Mesenchymal stem cell (in vitro differentiated cells and primary cell): ENCODE measurements around the gene AZGP1.

Experiments used
- DNase-seq: peaks from one replicate; pipeline ENCODE4 v3.0.0-alpha.2; 2013
- H2AFZ ChIP-seq: one replicate; pipeline ENCODE4 v1.6.1; 2013; ENCODE audit warnings: low read depth, mild to moderate bottlenecking, control low read depth, inconsistent platforms, low read length, moderate library complexity
- H2AK5ac ChIP-seq: 2 replicates; pipeline ENCODE4 v1.6.1; 2013; ENCODE audit warnings: low read length, moderate library complexity, mild to moderate bottlenecking, inconsistent platforms; ENCODE audit not compliant: severe bottlenecking
- H2BK120ac ChIP-seq: one replicate; pipeline ENCODE4 v1.6.1; 2013; ENCODE audit warnings: low read depth, mild to moderate bottlenecking, inconsistent platforms, low read length, moderate library complexity
- H2BK12ac ChIP-seq, 2 experiments: one replicate each; pipeline ENCODE4 v1.6.1; 2013; ENCODE audit warnings: inconsistent platforms in 2 of 2, low read length in 2 of 2, mild to moderate bottlenecking in 2 of 2, moderate library complexity in 2 of 2, control low read depth in 1 of 2
- H2BK15ac ChIP-seq: one replicate; pipeline ENCODE4 v1.6.1; 2013; ENCODE audit warnings: mild to moderate bottlenecking, low read depth, inconsistent platforms; ENCODE audit not compliant: poor library complexity, severe bottlenecking
- H2BK5ac ChIP-seq: 2 replicates; pipeline ENCODE4 v1.6.1; 2013; ENCODE audit warnings: low read depth, mild to moderate bottlenecking, low read length, control low read depth, inconsistent platforms; ENCODE audit not compliant: poor library complexity, severe bottlenecking
- H3K14ac ChIP-seq, 2 experiments: one replicate each; pipeline ENCODE4 v1.6.1; 2013; ENCODE audit warnings: inconsistent platforms in 2 of 2, low read length in 2 of 2, control low read depth in 1 of 2, mild to moderate bottlenecking in 1 of 2, moderate library complexity in 1 of 2
- H3K18ac ChIP-seq, 2 experiments: one replicate each; pipeline ENCODE4 v1.6.1; 2013; ENCODE audit warnings: inconsistent platforms in 2 of 2, low read length in 2 of 2, control low read depth in 1 of 2, low read depth in 1 of 2, mild to moderate bottlenecking in 1 of 2
- H3K23ac ChIP-seq, 2 experiments: one replicate each; pipeline ENCODE4 v1.6.1; 2013; ENCODE audit warnings: inconsistent platforms in 2 of 2, low read length in 2 of 2, mild to moderate bottlenecking in 2 of 2, moderate library complexity in 2 of 2, control low read depth in 1 of 2
- H3K27ac ChIP-seq: 2 replicates; pipeline ENCODE4 v1.5.1; 2013; ENCODE audit warnings: mild to moderate bottlenecking, moderate library complexity, low read length, control low read depth, inconsistent platforms; ENCODE audit not compliant: poor library complexity, severe bottlenecking
- H3K27me3 ChIP-seq, 2 experiments: 2 replicates each; pipeline versions ENCODE4 v1.6.1 to v1.7.0; 2013; ENCODE audit warnings: low read length in 2 of 2, mild to moderate bottlenecking in 2 of 2, moderate library complexity in 2 of 2, control low read depth in 1 of 2, inconsistent platforms in 1 of 2; ENCODE audit not compliant: control insufficient read depth in 1 of 2, insufficient read depth in 1 of 2
- H3K36me3 ChIP-seq, 2 experiments: 2 replicates each; pipeline versions ENCODE4 v1.6.1 to v1.7.0; 2013; ENCODE audit warnings: low read length in 2 of 2, control low read depth in 1 of 2, inconsistent platforms in 1 of 2, low read depth in 1 of 2, mild to moderate bottlenecking in 1 of 2; ENCODE audit not compliant: insufficient read depth in 2 of 2, control insufficient read depth in 1 of 2
- H3K4ac ChIP-seq, 2 experiments: one replicate each; pipeline ENCODE4 v1.6.1; 2013; ENCODE audit warnings: inconsistent platforms in 2 of 2, low read length in 2 of 2, mild to moderate bottlenecking in 2 of 2, moderate library complexity in 2 of 2, control low read depth in 1 of 2, low read depth in 1 of 2
- H3K4me1 ChIP-seq: 2 replicates; pipeline ENCODE4 v1.6.1; 2013; ENCODE audit warnings: low read depth, low read length, control low read depth; ENCODE audit not compliant: control insufficient read depth, insufficient read depth
- H3K4me2 ChIP-seq: 2 replicates; pipeline ENCODE4 v1.6.1; 2013; ENCODE audit warnings: low read length, mild to moderate bottlenecking, inconsistent platforms; ENCODE audit not compliant: poor library complexity, severe bottlenecking
- H3K4me3 ChIP-seq, 2 experiments: 2 replicates each; pipeline versions ENCODE4 v1.5.1 to v1.7.0; 2013; ENCODE audit warnings: low read length in 2 of 2, mild to moderate bottlenecking in 2 of 2, control low read depth in 1 of 2, low read depth in 1 of 2; ENCODE audit not compliant: insufficient read depth in 1 of 2
- H3K79me1 ChIP-seq: replicated peaks from 2 replicates; pipeline ENCODE4 v1.6.1; 2013; ENCODE audit warnings: mild to moderate bottlenecking, control low read depth, low read length, inconsistent platforms; ENCODE audit not compliant: poor library complexity, severe bottlenecking
- H3K9ac ChIP-seq: 2 replicates; pipeline ENCODE4 v1.7.0; 2013; ENCODE audit warnings: mild to moderate bottlenecking, low read length, moderate library complexity
- H3K9me3 ChIP-seq: 2 replicates; pipeline ENCODE4 v1.7.0; 2013; ENCODE audit warnings: mild to moderate bottlenecking, low read length; ENCODE audit not compliant: control insufficient read depth
- H4K8ac ChIP-seq: one replicate; pipeline ENCODE4 v1.6.1; 2013; ENCODE audit warnings: inconsistent platforms, mild to moderate bottlenecking, low read length, moderate library complexity
- H4K91ac ChIP-seq: one replicate; pipeline ENCODE4 v1.6.1; 2013; ENCODE audit warnings: mild to moderate bottlenecking, low read length, inconsistent platforms
- WGBS: methylation state at CpG from one replicate; pipeline ENCODE4 v1.1.7; 2013; ENCODE audit warnings: mixed read lengths; 5-methylcytosine and 5-hydroxymethylcytosine counted together

Gene AZGP1

GRCh38 chr7:99928994-99929729 lies 46.7 kb downstream of the AZGP1 start, which contains the start of gene GJC3:
Gene GJC3 (minus strand): TSS chr7:99929620. CDS start chr7:99929620, 0 bp downstream.
- peaks cover 50 to 59% of the 10 kb centered on the region in 2 experiments for H3K27me3 ChIP-seq
- no peaks in the 10 kb centered on the region for H3K79me1 ChIP-seq
- peak; percentile 24 for DNase-seq
- H2BK12ac ChIP-seq, result no peak within 1 kb of the TSS
- peak within 1 kb of the TSS; percentile 30 for H3K4me2 ChIP-seq
- peak within 1 kb of the TSS in 1 of 2 experiments; percentile 58 for H3K4me3 ChIP-seq
- no peak within 1 kb of the TSS for H3K4ac ChIP-seq
- H3K23ac ChIP-seq, result no peak within 1 kb of the TSS
- H2BK5ac ChIP-seq, result no peak within 1 kb of the TSS
- H3K14ac ChIP-seq, result no peak within 1 kb of the TSS
- H3K36me3 ChIP-seq, result no peaks in the 10 kb centered on the region
- no peak within 1 kb of the TSS for H2BK120ac ChIP-seq
- H4K91ac ChIP-seq, result no peak within 1 kb of the TSS
- H3K4me1 ChIP-seq, result peaks cover 3% of the 10 kb centered on the region
- WGBS, result 26% methylated on average over 20 of the region's 22 CpGs
- H3K9me3 ChIP-seq, result no peaks in the 10 kb centered on the region
- no peak within 1 kb of the TSS for H2AK5ac ChIP-seq
- peak within 1 kb of the TSS; percentile 19 for H4K8ac ChIP-seq
- H3K9ac ChIP-seq, result peak within 1 kb of the TSS; percentile 58
- H2AFZ ChIP-seq, result no peak within 1 kb of the TSS
- H2BK15ac ChIP-seq, result no peak within 1 kb of the TSS
- no peak within 1 kb of the TSS for H3K27ac ChIP-seq
- no peak within 1 kb of the TSS for H3K18ac ChIP-seq

GRCh38 chr7:99928188-99928587 lies 47.6 kb downstream of the AZGP1 start:
- Histone ChIP-seq H3K27ac (no peak overlapping the region), H2AFZ (no peak overlapping the region), H3K9me3 (no peaks in the 10 kb centered on the region), H3K4me2 (no peak overlapping the region), H4K8ac (no peak overlapping the region), H3K9ac (no peak overlapping the region), H3K23ac (no peak overlapping the region), H3K36me3 (no peaks in the 10 kb centered on the region), H2BK15ac (no peak overlapping the region), H3K14ac (no peak overlapping the region), H2BK12ac (no peak overlapping the region), H3K4ac (no peak overlapping the region), H2AK5ac (no peak overlapping the region), H3K4me3 (no peak overlapping the region), H3K18ac (no peak overlapping the region), H4K91ac (no peak overlapping the region), H3K4me1 (peaks cover 3% of the 10 kb centered on the region), H3K27me3 (peaks cover 42 to 49% of the 10 kb centered on the region in 2 experiments), H3K79me1 (no peaks in the 10 kb centered on the region), H2BK5ac (no peak overlapping the region), H2BK120ac (no peak overlapping the region)
- DNase-seq, result no peak
- 45% methylated on average over 2 of the region's 2 CpGs for whole genome bisulfite sequencing

- Histone ChIP-seq H3K9ac (no peak overlapping the region), H2AFZ (no peak overlapping the region), H4K8ac (no peak overlapping the region), H3K9me3 (no peaks in the 10 kb centered on the region), H3K18ac (no peak overlapping the region), H3K23ac (no peak overlapping the region), H2BK15ac (no peak overlapping the region), H3K27ac (no peak overlapping the region), H3K36me3 (peaks cover 0 to 4% of the 10 kb centered on the region in 2 experiments), H3K14ac (peak overlapping the region in 1 of 2 experiments; percentile 57), H2AK5ac (no peak overlapping the region), H3K4me2 (no peak overlapping the region), H3K27me3 (peaks cover 35 to 43% of the 10 kb centered on the region in 2 experiments), H4K91ac (no peak overlapping the region), H3K4me1 (peaks cover 3% of the 10 kb centered on the region), H2BK5ac (no peak overlapping the region), H2BK120ac (no peak overlapping the region), H3K79me1 (no peaks in the 10 kb centered on the region), H3K4ac (no peak overlapping the region), H2BK12ac (no peak overlapping the region), H3K4me3 (no peak overlapping the region)
- DNase-seq, result no peak
- 82% methylated on average over 5 of the region's 5 CpGs for WGBS
Observed at GRCh38 chr7:99927536-99927935, 48.3 kb downstream of the AZGP1 start.

GRCh38 chr7:99926321-99926720 lies 49.5 kb downstream of the AZGP1 start:
- Histone ChIP-seq H3K4me2 (no peak overlapping the region), H3K79me1 (no peaks in the 10 kb centered on the region), H2AK5ac (no peak overlapping the region), H2AFZ (no peak overlapping the region), H3K9me3 (no peaks in the 10 kb centered on the region), H2BK15ac (no peak overlapping the region), H3K4me1 (peaks cover 3% of the 10 kb centered on the region), H2BK12ac (no peak overlapping the region), H4K8ac (no peak overlapping the region), H3K23ac (no peak overlapping the region), H4K91ac (no peak overlapping the region), H3K9ac (no peak overlapping the region), H3K27ac (no peak overlapping the region), H3K36me3 (peaks cover 0 to 10% of the 10 kb centered on the region in 2 experiments), H3K14ac (no peak overlapping the region), H3K4ac (no peak overlapping the region), H3K4me3 (no peak overlapping the region), H3K27me3 (peaks cover 23 to 41% of the 10 kb centered on the region in 2 experiments), H2BK5ac (no peak overlapping the region), H2BK120ac (no peak overlapping the region), H3K18ac (no peak overlapping the region)
- DNase-seq, result no peak
